Measurements from ENCODE around the gene NCR3LG1.

DNA sequence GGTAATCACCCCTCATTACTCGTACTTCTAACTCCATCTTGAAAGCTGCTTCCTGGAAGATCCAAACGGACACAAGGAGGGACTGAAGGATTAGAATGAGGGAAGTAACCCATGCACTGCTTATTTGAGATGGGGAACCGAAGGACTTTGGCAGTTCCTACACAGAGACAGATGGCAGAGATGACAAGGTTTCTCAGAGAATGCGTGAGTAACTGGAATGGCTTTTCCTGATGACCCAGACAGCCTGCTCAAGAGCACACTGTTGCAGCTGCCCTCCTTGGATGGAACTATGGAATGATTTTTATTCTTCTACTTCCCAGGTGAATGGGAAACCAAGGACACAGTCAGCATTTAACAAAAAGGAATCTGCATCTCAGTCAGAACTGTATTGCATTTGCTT is 29.6 kb downstream of the NCR3LG1 start:
- TF ChIP-seq POU2F2 (IDR thresholded peaks at IDR 0.05; ENCODE audit: low read depth, low read length): no peak
- TF ChIP-seq POLR2AphosphoS5 (IDR thresholded peaks at IDR 0.05; ENCODE audit: low read depth, low read length): no peak
- TF ChIP-seq POLR2A (IDR thresholded peaks at IDR 0.05; ENCODE audit: low read depth, low read length): no peak
- no peak for TF ChIP-seq SPI1 (IDR thresholded peaks at IDR 0.05; ENCODE audit: low read depth, low read length)
- no peak for TF ChIP-seq TAF1 (IDR thresholded peaks at IDR 0.05; ENCODE audit: low read depth, low read length)

Measured in GM12891 (cell line).